C1 segment of cervical spinal cord (tissue), 14 donors: ENCODE results near the gene OSBP2.
"Not testable (repeated sequence)": the region's sequence is repeated elsewhere in the genome, so short reads cannot be mapped to it uniquely, and the experiment has no call there.

ENCODE experiments used
- DNase-seq, 14 donors: peaks; one replicate each; lab custom pipeline; 2025; lab: John Stamatoyannopoulos, UW

The OSBP2 gene

GRCh38 chr22:30694640-30695350 lies at the start of gene OSBP2:
OSBP2 (plus strand) TSS chr22:30694874; CDS start chr22:30694910, 36 bp downstream.
- DNase-seq, result peak in 11 of 14 donors; percentile 16 to 64 (median 56)

GRCh38 chr22:30646518-30647160 lies 48.0 kb upstream of the OSBP2 start:
- DNase-seq, result no peak

- DNase-seq, result no peak
Measured at GRCh38 chr22:30647536-30647935, 47.1 kb upstream of the OSBP2 start.

GRCh38 chr22:30648825-30649224 lies 45.8 kb upstream of the OSBP2 start:
- no peak for DNase-seq

- DNase-seq, result peak in 1 of 14 donors; percentile 9
Measured at GRCh38 chr22:30649430-30650007, 45.2 kb upstream of the OSBP2 start.

GRCh38 chr22:30650508-30651116 lies 44.1 kb upstream of the OSBP2 start:
- DNase-seq, result peak in 11 of 14 donors; percentile 7 to 77 (median 51)

GRCh38 chr22:30652852-30653251 lies 41.8 kb upstream of the OSBP2 start:
- no peak for DNase-seq

GRCh38 chr22:30654361-30654760 lies 40.3 kb upstream of the OSBP2 start:
- DNase-seq, result no peak

- DNase-seq, result no peak
Measured at GRCh38 chr22:30655532-30655931, 39.1 kb upstream of the OSBP2 start.

- DNase-seq, result no peak
Measured at GRCh38 chr22:30662040-30662439, 32.6 kb upstream of the OSBP2 start.

GRCh38 chr22:30664798-30665197 lies 29.9 kb upstream of the OSBP2 start:
- no peak for DNase-seq

GRCh38 chr22:30665266-30665665 lies 29.4 kb upstream of the OSBP2 start:
- no peak for DNase-seq

GRCh38 chr22:30665786-30666185 lies 28.9 kb upstream of the OSBP2 start:
- DNase-seq, result no peak

GRCh38 chr22:30667107-30667493 lies 27.6 kb upstream of the OSBP2 start:
- no peak for DNase-seq

GRCh38 chr22:30667494-30668385 lies 26.9 kb upstream of the OSBP2 start, which contains the start of gene DUSP18:
DUSP18 (minus strand) TSS chr22:30667875; CDS start chr22:30664003, 3,872 bp downstream.
- DNase-seq, result peak; percentile 46 to 94 (median 86)

GRCh38 chr22:30668386-30668710 lies 26.3 kb upstream of the OSBP2 start:
- DNase-seq, result no peak

- no peak for DNase-seq
Measured at GRCh38 chr22:30671071-30671470, 23.6 kb upstream of the OSBP2 start.

- DNase-seq, result no peak
Measured at GRCh38 chr22:30673136-30673535, 21.5 kb upstream of the OSBP2 start.

GRCh38 chr22:30674482-30674881 lies 20.2 kb upstream of the OSBP2 start:
- DNase-seq, result no peak

- DNase-seq, result peak in 1 of 14 donors; percentile 28
Measured at GRCh38 chr22:30675436-30675835, 19.2 kb upstream of the OSBP2 start.

GRCh38 chr22:30676565-30676964 lies 18.1 kb upstream of the OSBP2 start:
- DNase-seq, result not testable (repeated sequence)
